A549 (cell line): Measurements from ENCODE around the gene RNU6-7.

ENCODE experiments used
- CTCF ChIP-seq: fragments of >200 bp; sonication (Bioruptor Twin); formaldehyde crosslinking; IDR thresholded peaks from 3 replicates; pipeline ENCODE4 v1.5.1; 2016
- EP300 ChIP-seq, 2 experiments: fragments of >200 bp; sonication (Bioruptor Twin); formaldehyde crosslinking; IDR thresholded peaks; 2 replicates in 1 of 2; 3 replicates in 1 of 2; pipeline ENCODE4 v1.6.1; 2016 to 2017
- POLR2A ChIP-seq: IDR thresholded peaks from 2 replicates; pipeline ENCODE4 v1.6.1; 2012; ENCODE audit warnings: mild to moderate bottlenecking, low read length
- RAD21 ChIP-seq, 2 experiments: fragments of >200 bp in 1 of 2; sonication (Bioruptor Twin) in 1 of 2; formaldehyde crosslinking in 1 of 2; IDR thresholded peaks in 1 of 2; conservative IDR thresholded peaks in 1 of 2; 2 replicates in 1 of 2; 3 replicates in 1 of 2; pipeline ENCODE4 v1.6.1; 2012 to 2018; ENCODE audit warnings: inconsistent platforms in 1 of 2
- REST ChIP-seq: fragments of 200-600 bp; sonication (generic); IDR thresholded peaks from 2 replicates; pipeline ENCODE4 v1.6.1; 2016; ENCODE audit warnings: antibody characterized with exemption, mild to moderate bottlenecking, moderate library complexity

- no peak for TF ChIP-seq CTCF
- TF ChIP-seq POLR2A: no peak
- TF ChIP-seq RAD21 (conservative IDR thresholded peaks at IDR 0.05 in 1 of 2, IDR thresholded peaks at IDR 0.05 in 1 of 2): no peak
- TF ChIP-seq EP300 (IDR thresholded peaks at IDR 0.05): no peak
- no peak for TF ChIP-seq REST
Measured at GRCh38 chr14:32233260-32233659, 31.4 kb downstream of the RNU6-7 start.
